Gastroesophageal sphincter (tissue), 4 donors: ENCODE measurements around the gene TMIGD2. TPM values are rescaled to one million over a fixed set of nuclear protein-coding genes. Genes with fewer than 3 reads are reported as not detected.

ENCODE experiments used
- ATAC-seq: fragments of 150-250 bp; one replicate; pipeline ENCODE4 v1.9.1; 2016; ENCODE audit warnings: mild to moderate bottlenecking, moderate library complexity
- H3K27ac ChIP-seq, 4 donors: fragments of 200-600 bp; sonication (generic) in 3 of 4; 1 replicate in 3 of 4; 2 replicates in 1 of 4; pipeline ENCODE4 v1.5.1; 2016 to 2019
- H3K27me3 ChIP-seq: fragments of 200-600 bp; sonication (generic); one replicate; pipeline ENCODE4 v1.5.1; 2019
- H3K36me3 ChIP-seq, 2 donors: fragments of 200-600 bp; sonication (generic); one replicate each; pipeline ENCODE4 v1.5.1; 2019; ENCODE audit warnings: control low read depth in 1 of 2
- H3K4me1 ChIP-seq, 3 donors: fragments of 200-600 bp; sonication (generic); 1 replicate in 2 of 3; 2 replicates in 1 of 3; pipeline ENCODE4 v1.5.1; 2016 to 2019; ENCODE audit warnings: control low read depth in 2 of 3
- H3K4me3 ChIP-seq, 2 donors: fragments of 200-600 bp; sonication (generic); one replicate each; pipeline ENCODE4 v1.5.1; 2019; ENCODE audit warnings: mild to moderate bottlenecking in 1 of 2, moderate library complexity in 1 of 2
- H3K9me3 ChIP-seq, 3 donors: fragments of 200-600 bp; sonication (generic); one replicate each; pipeline ENCODE4 v1.5.1; 2017 to 2019; ENCODE audit warnings: control low read depth in 2 of 3
- CTCF ChIP-seq, 4 experiments: fragments of 200-600 bp in 2 of 4; fragments of 450-650 bp in 2 of 4; sonication (generic) in 1 of 4; IDR thresholded peaks; one replicate each; pipeline ENCODE4 v1.5.1; 2017 to 2019; ENCODE audit warnings: antibody characterized with exemption in 4 of 4, mild to moderate bottlenecking in 2 of 4, moderate library complexity in 2 of 4
- EP300 ChIP-seq: sonication (generic); formaldehyde crosslinking; IDR thresholded peaks from one replicate; pipeline ENCODE4 v1.6.1; 2017; ENCODE audit warnings: antibody characterized with exemption, mild to moderate bottlenecking
- POLR2A ChIP-seq, 2 donors: fragments of 450-650 bp; IDR thresholded peaks; one replicate each; pipeline ENCODE4 v1.6.1; 2017; ENCODE audit warnings: antibody characterized with exemption in 2 of 2, mild to moderate bottlenecking in 2 of 2, moderate library complexity in 1 of 2
- POLR2AphosphoS5 ChIP-seq: sonication (generic); formaldehyde crosslinking; IDR thresholded peaks from one replicate; pipeline ENCODE4 v1.6.1; 2017; ENCODE audit warnings: antibody characterized with exemption
- WGBS, 2 donors: methylation state at CpG; one replicate each; pipeline ENCODE4 v1.1.5; 2018; ENCODE audit warnings: low coverage in 1 of 2; 5-methylcytosine and 5-hydroxymethylcytosine counted together
- total RNA-seq, 4 donors: library from RNA; depleted of rRNA; stranded (reverse); fragments of >200 nt; gene quantifications; one replicate each; pipeline ENCODE4 v1.1.0, GENCODE V29; 2016

TMIGD2 gene
- total RNA-seq, 4 donors from 2014 or later: 0.35 to 0.67 TPM; not detected in 2

DNA sequence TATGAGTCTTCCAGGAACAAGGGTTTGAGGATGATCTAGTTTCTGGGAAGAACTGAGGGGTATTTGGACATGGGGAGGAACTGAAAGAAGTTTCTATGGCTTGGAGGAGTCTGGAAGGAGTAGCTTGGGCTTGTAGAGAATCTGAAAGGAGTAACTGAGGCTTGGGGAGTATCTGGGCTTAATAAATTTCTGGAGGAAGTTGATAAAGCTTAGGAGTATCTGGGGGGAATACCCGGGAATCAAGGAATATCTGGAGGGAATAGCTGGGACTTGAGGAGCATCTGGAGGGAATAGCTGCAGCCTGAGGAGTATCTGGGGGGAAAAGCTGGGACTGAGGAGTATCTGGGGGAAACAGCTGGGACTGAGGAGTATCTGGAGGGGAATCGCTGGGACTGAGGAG lies 18.2 kb upstream of the TMIGD2 start:
- peaks cover 29% of the 10 kb centered on the region for H3K27me3 ChIP-seq
- peaks cover 0 to 6% (median 0%) of the 10 kb centered on the region in 3 donors for H3K9me3 ChIP-seq
- H3K27ac ChIP-seq: no peak overlapping the region
- H3K4me1 ChIP-seq: no peaks in the 10 kb centered on the region
- ATAC-seq: no peak
- whole genome bisulfite sequencing, 2 donors: 88 to 95% methylated on average over 2 of the region's 2 CpGs
- no peak for TF ChIP-seq CTCF (IDR thresholded peaks at IDR 0.05)
- no peaks in the 10 kb centered on the region for H3K36me3 ChIP-seq
- no peak overlapping the region for H3K4me3 ChIP-seq

GRCh38 chr19:4319067-4319718 lies 17.0 kb upstream of the TMIGD2 start:
- Histone ChIP-seq H3K9me3 (peaks cover 0 to 6% (median 0%) of the 10 kb centered on the region in 3 donors), H3K4me1 (no peaks in the 10 kb centered on the region), H3K36me3 (no peaks in the 10 kb centered on the region), H3K4me3 (no peak overlapping the region), H3K27ac (no peak overlapping the region), H3K27me3 (peaks cover 28% of the 10 kb centered on the region)
- TF ChIP-seq EP300: no peak
- no peak for TF ChIP-seq POLR2AphosphoS5
- TF ChIP-seq POLR2A (IDR thresholded peaks at IDR 0.05): no peak
- TF ChIP-seq CTCF (IDR thresholded peaks at IDR 0.05): no peak
- WGBS, 2 donors: 86 to 100% methylated on average over 1 of the region's 2 CpGs
- ATAC-seq: no peak

DNA sequence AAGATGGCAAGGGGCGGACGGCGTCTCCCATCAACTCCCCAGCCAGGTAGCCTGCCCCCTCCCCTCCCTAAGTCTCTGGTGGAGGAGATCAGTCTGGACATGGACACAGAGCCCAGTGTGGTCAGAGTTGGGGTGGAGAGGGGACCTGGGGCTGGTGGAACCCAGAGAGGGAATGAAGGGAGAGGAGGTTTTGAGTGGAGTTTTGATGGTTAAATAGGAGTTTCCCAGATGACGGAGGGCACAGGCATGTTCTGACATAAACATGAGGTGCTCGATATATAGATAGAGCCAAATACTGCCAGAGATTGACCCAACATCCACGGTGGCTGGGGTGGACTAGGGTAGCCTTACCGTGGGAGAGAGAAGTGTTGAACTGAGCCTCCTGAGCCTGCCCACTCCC lies 16.3 kb upstream of the TMIGD2 start:
- H3K4me3 ChIP-seq: no peak overlapping the region
- H3K27ac ChIP-seq: no peak overlapping the region
- no peaks in the 10 kb centered on the region for H3K4me1 ChIP-seq
- H3K36me3 ChIP-seq: no peaks in the 10 kb centered on the region
- H3K27me3 ChIP-seq: peaks cover 28% of the 10 kb centered on the region
- ATAC-seq: no peak
- TF ChIP-seq EP300 (no peak), POLR2AphosphoS5 (no peak), POLR2A (IDR thresholded peaks at IDR 0.05) (no peak), CTCF (IDR thresholded peaks at IDR 0.05) (no peak)
- H3K9me3 ChIP-seq: peaks cover 0 to 6% (median 0%) of the 10 kb centered on the region in 3 donors
- 72 to 89% methylated on average over 3 to 4 of the region's 7 CpGs for WGBS, 2 donors

- Histone ChIP-seq H3K4me3 (no peak overlapping the region), H3K27me3 (peaks cover 28% of the 10 kb centered on the region), H3K4me1 (no peaks in the 10 kb centered on the region), H3K36me3 (no peaks in the 10 kb centered on the region), H3K9me3 (peaks cover 0 to under 1% (median 0%) of the 10 kb centered on the region in 3 donors), H3K27ac (no peak overlapping the region)
- TF ChIP-seq POLR2A (IDR thresholded peaks at IDR 0.05) (no peak), CTCF (IDR thresholded peaks at IDR 0.05) (no peak), POLR2AphosphoS5 (no peak), EP300 (no peak)
- WGBS, 2 donors: 63 to 80% methylated on average over 1 to 2 of the region's 9 CpGs
- no peak for ATAC-seq
Observed at GRCh38 chr19:4316956-4317355, 14.8 kb upstream of the TMIGD2 start.

DNA sequence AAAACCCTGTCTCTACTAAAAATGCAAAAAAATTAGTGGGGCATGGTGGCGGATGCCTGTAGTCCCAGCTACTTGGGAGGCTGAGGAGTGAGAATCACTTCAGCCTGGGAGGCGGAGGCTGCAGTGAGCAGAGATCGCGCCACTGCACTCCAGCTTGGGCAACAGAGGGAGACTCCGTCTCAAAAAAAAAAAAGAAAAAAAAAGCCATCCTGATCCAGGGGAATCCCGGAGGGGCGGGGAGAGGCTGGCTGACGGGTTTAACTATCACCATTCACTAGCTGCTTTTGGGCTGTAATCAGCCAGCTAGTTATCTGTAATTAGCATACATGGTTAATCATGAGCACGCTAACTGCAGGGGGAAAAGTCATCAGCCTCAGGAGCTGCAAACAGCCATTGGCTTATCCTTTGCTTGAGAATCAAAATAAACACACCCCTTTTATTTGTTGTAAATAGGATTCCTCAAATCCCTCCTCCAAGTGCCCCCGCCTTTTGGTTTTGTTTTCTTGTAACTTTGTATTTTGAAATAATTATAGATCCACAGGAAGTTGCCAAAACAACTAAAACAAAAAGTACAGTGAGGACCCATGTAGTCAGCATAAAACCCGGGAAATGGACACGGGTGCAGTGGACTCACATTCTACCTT lies 11.8 kb upstream of the TMIGD2 start:
- no peak for TF ChIP-seq POLR2AphosphoS5
- ATAC-seq: no peak
- peaks cover 28% of the 10 kb centered on the region for H3K27me3 ChIP-seq

More for the DNA sequence above, 11.8 kb upstream of the TMIGD2 start:
- Histone ChIP-seq H3K4me1 (no peaks in the 10 kb centered on the region), H3K27ac (no peak overlapping the region), H3K36me3 (no peaks in the 10 kb centered on the region), H3K9me3 (no peaks in the 10 kb centered on the region), H3K4me3 (no peak overlapping the region)
- WGBS, 2 donors: 28 to 43% methylated on average over 8 to 12 of the region's 12 CpGs
